Measurements from ENCODE around the gene RALGPS2.

DNA sequence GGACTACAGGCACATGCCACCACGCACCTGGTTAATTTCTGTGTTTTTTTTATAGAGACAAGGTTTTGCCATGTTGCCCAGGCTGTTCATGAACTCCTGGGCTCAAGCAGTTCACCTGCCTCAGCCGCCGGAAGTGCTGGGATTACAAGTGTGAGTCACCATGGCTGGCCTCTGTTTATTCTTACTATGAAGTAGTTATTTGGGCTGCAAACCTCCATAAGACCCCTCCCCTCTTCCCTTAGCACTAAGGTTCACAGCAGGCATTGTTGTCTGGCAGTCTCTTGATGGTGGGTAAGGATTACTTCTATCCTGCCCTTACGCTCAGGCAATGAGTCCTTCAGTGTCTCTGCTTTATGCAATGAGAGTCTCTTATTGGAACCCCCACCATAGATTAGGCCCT is 94.1 kb downstream of the RALGPS2 start:
- TF ChIP-seq POLR2A (IDR thresholded peaks at IDR 0.05; ENCODE audit: insufficient read depth in 1 of 2, low read depth in 2 of 2, low read length in 2 of 2) (no peak), GABPB1 (CRISPR knock-in tag; IDR thresholded peaks at IDR 0.05) (no peak), RNF2 (conservative IDR thresholded peaks at IDR 0.05; ENCODE audit: low read depth) (no peak), DPF2 (CRISPR knock-in tag; IDR thresholded peaks at IDR 0.05; ENCODE audit: borderline replicate concordance, low read depth) (no peak), SAFB2 (CRISPR knock-in tag; IDR thresholded peaks at IDR 0.05; ENCODE audit: borderline replicate concordance, low read depth) (no peak), RBM22 (optimal IDR thresholded peaks at IDR 0.05; ENCODE audit: low read length) (no peak), ATF1 (CRISPR knock-in tag; IDR thresholded peaks at IDR 0.05) (no peak), TCF12 (IDR thresholded peaks at IDR 0.05) (no peak), TCF12 (CRISPR knock-in tag; IDR thresholded peaks at IDR 0.05) (no peak)
- TF ChIP-seq, protein P1, sequence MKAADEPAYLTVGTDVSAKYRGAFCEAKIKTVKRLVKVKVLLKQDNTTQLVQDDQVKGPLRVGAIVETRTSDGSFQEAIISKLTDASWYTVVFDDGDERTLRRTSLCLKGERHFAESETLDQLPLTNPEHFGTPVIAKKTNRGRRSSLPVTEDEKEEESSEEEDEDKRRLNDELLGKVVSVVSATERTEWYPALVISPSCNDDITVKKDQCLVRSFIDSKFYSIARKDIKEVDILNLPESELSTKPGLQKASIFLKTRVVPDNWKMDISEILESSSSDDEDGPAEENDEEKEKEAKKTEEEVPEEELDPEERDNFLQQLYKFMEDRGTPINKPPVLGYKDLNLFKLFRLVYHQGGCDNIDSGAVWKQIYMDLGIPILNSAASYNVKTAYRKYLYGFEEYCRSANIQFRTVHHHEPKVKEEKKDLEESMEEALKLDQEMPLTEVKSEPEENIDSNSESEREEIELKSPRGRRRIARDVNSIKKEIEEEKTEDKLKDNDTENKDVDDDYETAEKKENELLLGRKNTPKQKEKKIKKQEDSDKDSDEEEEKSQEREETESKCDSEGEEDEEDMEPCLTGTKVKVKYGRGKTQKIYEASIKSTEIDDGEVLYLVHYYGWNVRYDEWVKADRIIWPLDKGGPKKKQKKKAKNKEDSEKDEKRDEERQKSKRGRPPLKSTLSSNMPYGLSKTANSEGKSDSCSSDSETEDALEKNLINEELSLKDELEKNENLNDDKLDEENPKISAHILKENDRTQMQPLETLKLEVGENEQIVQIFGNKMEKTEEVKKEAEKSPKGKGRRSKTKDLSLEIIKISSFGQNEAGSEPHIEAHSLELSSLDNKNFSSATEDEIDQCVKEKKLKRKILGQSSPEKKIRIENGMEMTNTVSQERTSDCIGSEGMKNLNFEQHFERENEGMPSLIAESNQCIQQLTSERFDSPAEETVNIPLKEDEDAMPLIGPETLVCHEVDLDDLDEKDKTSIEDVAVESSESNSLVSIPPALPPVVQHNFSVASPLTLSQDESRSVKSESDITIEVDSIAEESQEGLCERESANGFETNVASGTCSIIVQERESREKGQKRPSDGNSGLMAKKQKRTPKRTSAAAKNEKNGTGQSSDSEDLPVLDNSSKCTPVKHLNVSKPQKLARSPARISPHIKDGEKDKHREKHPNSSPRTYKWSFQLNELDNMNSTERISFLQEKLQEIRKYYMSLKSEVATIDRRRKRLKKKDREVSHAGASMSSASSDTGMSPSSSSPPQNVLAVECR (CRISPR knock-in tag; IDR thresholded peaks at IDR 0.05; ENCODE audit: borderline replicate concordance), result no peak
- TF ChIP-seq, protein P2, sequence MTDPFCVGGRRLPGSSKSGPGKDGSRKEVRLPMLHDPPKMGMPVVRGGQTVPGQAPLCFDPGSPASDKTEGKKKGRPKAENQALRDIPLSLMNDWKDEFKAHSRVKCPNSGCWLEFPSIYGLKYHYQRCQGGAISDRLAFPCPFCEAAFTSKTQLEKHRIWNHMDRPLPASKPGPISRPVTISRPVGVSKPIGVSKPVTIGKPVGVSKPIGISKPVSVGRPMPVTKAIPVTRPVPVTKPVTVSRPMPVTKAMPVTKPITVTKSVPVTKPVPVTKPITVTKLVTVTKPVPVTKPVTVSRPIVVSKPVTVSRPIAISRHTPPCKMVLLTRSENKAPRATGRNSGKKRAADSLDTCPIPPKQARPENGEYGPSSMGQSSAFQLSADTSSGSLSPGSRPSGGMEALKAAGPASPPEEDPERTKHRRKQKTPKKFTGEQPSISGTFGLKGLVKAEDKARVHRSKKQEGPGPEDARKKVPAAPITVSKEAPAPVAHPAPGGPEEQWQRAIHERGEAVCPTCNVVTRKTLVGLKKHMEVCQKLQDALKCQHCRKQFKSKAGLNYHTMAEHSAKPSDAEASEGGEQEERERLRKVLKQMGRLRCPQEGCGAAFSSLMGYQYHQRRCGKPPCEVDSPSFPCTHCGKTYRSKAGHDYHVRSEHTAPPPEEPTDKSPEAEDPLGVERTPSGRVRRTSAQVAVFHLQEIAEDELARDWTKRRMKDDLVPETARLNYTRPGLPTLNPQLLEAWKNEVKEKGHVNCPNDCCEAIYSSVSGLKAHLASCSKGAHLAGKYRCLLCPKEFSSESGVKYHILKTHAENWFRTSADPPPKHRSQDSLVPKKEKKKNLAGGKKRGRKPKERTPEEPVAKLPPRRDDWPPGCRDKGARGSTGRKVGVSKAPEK (CRISPR knock-in tag; IDR thresholded peaks at IDR 0.05; ENCODE audit: borderline replicate concordance), result no peak
- TF ChIP-seq, protein P3, sequence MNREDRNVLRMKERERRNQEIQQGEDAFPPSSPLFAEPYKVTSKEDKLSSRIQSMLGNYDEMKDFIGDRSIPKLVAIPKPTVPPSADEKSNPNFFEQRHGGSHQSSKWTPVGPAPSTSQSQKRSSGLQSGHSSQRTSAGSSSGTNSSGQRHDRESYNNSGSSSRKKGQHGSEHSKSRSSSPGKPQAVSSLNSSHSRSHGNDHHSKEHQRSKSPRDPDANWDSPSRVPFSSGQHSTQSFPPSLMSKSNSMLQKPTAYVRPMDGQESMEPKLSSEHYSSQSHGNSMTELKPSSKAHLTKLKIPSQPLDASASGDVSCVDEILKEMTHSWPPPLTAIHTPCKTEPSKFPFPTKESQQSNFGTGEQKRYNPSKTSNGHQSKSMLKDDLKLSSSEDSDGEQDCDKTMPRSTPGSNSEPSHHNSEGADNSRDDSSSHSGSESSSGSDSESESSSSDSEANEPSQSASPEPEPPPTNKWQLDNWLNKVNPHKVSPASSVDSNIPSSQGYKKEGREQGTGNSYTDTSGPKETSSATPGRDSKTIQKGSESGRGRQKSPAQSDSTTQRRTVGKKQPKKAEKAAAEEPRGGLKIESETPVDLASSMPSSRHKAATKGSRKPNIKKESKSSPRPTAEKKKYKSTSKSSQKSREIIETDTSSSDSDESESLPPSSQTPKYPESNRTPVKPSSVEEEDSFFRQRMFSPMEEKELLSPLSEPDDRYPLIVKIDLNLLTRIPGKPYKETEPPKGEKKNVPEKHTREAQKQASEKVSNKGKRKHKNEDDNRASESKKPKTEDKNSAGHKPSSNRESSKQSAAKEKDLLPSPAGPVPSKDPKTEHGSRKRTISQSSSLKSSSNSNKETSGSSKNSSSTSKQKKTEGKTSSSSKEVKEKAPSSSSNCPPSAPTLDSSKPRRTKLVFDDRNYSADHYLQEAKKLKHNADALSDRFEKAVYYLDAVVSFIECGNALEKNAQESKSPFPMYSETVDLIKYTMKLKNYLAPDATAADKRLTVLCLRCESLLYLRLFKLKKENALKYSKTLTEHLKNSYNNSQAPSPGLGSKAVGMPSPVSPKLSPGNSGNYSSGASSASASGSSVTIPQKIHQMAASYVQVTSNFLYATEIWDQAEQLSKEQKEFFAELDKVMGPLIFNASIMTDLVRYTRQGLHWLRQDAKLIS (CRISPR knock-in tag; IDR thresholded peaks at IDR 0.05), result no peak

All from HepG2 (cell line).